Mesenteric fat pad (tissue), 1 donor: ENCODE results near the gene TUBB8. TPM values are rescaled to one million over a fixed set of nuclear protein-coding genes. Genes with fewer than 3 reads are reported as not detected.
"Not testable (repeated sequence)": the region's sequence is repeated elsewhere in the genome, so short reads cannot be mapped to it uniquely, and the experiment has no call there.

Experiments used
- DNase-seq: peaks from one replicate; pipeline ENCODE4 v3.0.0-alpha.2; 2020; ENCODE audit warnings: low spot score
- total RNA-seq: library from RNA; stranded (reverse); fragmentation: NEBNext Ultra II Directional; extraction: Animal tissue kit (Norgen Biotek cat#: 25700); gene quantifications from one replicate; pipeline ENCODE4 v1.2.1, GENCODE V29; 2021
- donor health status: DM: yes; HTN: yes; CAD: no.

TUBB8 gene
- total RNA-seq, 1 donor from 2014 or later, result not detected

DNA sequence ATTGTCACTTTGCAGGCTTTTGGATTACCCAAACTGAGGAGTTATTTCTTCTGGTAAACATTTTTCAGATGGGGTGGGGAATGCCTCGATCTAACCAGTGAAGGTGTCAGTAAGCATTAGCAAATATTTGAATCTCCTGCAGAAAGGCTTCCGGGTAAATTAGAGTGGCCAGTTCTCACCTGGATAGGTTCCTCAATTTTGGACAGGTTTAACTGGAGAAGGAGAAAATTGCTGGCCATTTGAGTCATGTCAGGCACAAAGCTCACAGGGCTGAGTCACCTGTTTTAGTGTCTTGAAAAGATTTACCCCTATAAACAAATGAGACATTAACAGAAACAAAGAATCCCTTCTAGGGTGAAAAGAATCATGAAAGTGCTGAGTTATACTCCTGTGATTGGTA lies 830 bp upstream of the TUBB8 start:
- DNase-seq, result not testable (repeated sequence)

DNA sequence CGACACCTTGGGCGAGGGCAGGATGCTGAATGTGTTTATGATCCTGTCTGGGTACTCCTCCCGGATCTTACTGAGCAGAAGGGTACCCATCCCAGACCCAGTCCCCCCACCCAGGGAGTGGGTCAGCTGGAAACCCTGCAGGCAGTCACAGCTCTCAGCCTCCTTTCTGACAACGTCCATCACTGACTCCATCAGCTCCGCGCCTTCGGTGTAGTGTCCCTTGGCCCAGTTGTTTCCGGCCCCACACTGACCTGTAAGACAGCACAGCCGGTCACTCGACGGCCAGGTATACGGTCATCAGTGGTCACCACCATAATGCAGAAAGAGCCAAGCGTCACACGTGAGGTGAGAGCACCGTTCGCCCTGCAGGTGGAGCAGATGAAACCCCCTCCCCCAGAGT lies 1.2 kb downstream of the TUBB8 start:
- DNase-seq, result not testable (repeated sequence)

GRCh38 chr10:13315-13635 lies 35.8 kb downstream of the TUBB8 start:
- DNase-seq, result not testable (repeated sequence)

- peak; percentile 11 for DNase-seq
Measured at GRCh38 chr10:12444-13314, 36.4 kb downstream of the TUBB8 start.

GRCh38 chr10:11260-11659 lies 37.8 kb downstream of the TUBB8 start:
- DNase-seq, result peak; percentile 81

DNA sequence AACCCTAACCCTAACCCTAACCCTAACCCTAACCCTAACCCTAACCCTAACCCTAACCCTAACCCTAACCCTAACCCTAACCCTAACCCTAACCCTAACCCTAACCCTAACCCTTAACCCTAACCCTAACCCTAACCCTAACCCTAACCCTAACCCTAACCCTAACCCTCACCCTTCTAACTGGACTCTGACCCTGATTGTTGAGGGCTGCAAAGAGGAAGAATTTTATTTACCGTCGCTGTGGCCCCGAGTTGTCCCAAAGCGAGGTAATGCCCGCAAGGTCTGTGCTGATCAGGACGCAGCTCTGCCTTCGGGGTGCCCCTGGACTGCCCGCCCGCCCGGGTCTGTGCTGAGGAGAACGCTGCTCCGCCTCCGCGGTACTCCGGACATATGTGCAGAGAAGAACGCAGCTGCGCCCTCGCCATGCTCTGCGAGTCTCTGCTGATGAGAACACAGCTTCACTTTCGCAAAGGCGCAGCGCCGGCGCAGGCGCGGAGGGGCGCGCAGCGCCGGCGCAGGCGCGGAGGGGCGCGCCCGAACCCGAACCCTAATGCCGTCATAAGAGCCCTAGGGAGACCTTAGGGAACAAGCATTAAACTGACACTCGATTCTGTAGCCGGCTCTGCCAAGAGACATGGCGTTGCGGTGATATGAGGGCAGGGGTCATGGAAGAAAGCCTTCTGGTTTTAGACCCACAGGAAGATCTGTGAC lies 38.7 kb downstream of the TUBB8 start:
- DNase-seq, result not testable (repeated sequence)

Other genes starting within 250 kb of the TUBB8 start
- 68.0 TPM for gene ZMYND11, start 86.2 kb upstream of the TUBB8 start, total RNA-seq